ES-I3 (cell line): Measurements from ENCODE around the gene HYAL2.

ENCODE experiments used
- H3K36me3 ChIP-seq: 2 replicates; pipeline ENCODE4 v1.6.1; 2013; ENCODE audit warnings: mild to moderate bottlenecking, low read length, control low read depth, moderate library complexity; ENCODE audit not compliant: insufficient read depth
- H3K4me1 ChIP-seq: 2 replicates; pipeline ENCODE4 v1.6.1; 2013; ENCODE audit warnings: mild to moderate bottlenecking, control low read depth, low read length; ENCODE audit not compliant: insufficient read depth
- H3K9ac ChIP-seq: 2 replicates; pipeline ENCODE4 v1.6.1; 2013; ENCODE audit warnings: low read depth, mild to moderate bottlenecking, low read length, moderate library complexity
- H3K9me3 ChIP-seq: 2 replicates; pipeline ENCODE4 v1.6.1; 2013; ENCODE audit warnings: mild to moderate bottlenecking, low read length, moderate library complexity; ENCODE audit not compliant: control insufficient read depth, insufficient read depth

Gene HYAL2

DNA sequence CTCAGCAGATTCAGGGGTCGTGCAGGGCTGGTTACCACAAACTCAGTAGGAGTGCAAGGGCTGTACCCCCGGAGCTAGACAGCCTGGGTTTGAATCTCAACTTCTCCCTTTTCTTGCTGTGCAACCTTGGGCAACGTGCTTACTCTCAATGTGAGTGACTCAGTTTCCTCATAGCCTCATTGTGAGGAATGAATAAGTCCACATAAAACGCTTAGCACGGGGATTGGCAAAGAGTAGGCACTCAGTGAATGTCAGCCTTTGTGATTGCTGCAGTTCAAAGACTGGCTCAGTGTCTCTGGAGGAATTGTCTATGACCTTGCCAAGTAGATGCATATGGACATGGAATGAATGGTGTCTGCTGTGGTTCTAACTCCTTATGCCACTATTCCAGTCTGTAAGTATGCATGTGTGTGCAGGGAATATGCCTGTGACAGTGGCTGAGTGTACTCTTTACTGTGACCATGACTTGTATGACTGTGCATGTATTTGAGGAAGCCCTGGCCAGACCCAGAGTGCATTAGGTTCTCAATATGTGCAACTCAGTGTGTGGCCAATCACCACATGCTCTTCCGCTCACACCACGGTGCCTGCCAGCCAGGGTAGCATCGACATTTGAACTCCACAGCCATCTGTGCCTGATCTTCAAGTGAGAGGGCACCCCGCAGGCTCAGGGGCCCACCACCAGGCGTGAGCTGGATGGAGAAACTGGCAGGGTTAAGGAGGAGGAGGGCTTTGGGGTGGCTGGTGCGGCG lies 22.4 kb downstream of the HYAL2 start:
- Histone ChIP-seq H3K36me3 (no peaks in the 10 kb centered on the region), H3K9ac (peak overlapping the region; percentile 45), H3K4me1 (peaks cover 11% of the 10 kb centered on the region), H3K9me3 (no peaks in the 10 kb centered on the region)

DNA sequence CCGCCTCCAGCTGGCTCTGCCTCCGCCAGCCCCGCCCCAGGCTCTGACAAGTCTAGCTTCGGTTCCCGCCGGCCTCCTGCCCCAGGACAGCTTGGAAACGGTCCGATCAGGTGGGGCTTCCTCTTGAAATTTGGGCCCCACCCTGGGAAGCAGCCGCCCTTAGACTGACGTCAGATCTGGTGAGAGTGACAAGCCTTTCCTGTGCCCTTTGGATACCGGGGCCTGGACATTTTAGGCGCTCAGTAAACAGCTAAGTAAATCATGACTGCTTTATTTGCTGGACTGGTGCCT lies 23.0 kb downstream of the HYAL2 start:
- H3K36me3 ChIP-seq: no peaks in the 10 kb centered on the region
- H3K9me3 ChIP-seq: no peaks in the 10 kb centered on the region
- peak overlapping the region; percentile 45 for H3K9ac ChIP-seq
- peaks cover 11% of the 10 kb centered on the region for H3K4me1 ChIP-seq

- Histone ChIP-seq H3K36me3 (no peaks in the 10 kb centered on the region), H3K4me1 (peaks cover 11% of the 10 kb centered on the region), H3K9me3 (no peaks in the 10 kb centered on the region), H3K9ac (peak within 1 kb of the TSS; percentile 97)
Measured at GRCh38 chr3:50298836-50299637, 23.5 kb downstream of the HYAL2 start, which contains the start of the genes HYAL3 and NAA80. TSS of gene HYAL3 (minus strand) at chr3:50299405. CDS start at chr3:50295602, 3,803 bp downstream. TSS of gene NAA80 (minus strand) at chr3:50299405. CDS start at chr3:50297463, 1,942 bp downstream.

GRCh38 chr3:50297896-50298725 lies 24.4 kb downstream of the HYAL2 start:
- Histone ChIP-seq H3K36me3 (no peaks in the 10 kb centered on the region), H3K9ac (peak overlapping the region; percentile 97), H3K9me3 (no peaks in the 10 kb centered on the region), H3K4me1 (peaks cover 8% of the 10 kb centered on the region)

DNA sequence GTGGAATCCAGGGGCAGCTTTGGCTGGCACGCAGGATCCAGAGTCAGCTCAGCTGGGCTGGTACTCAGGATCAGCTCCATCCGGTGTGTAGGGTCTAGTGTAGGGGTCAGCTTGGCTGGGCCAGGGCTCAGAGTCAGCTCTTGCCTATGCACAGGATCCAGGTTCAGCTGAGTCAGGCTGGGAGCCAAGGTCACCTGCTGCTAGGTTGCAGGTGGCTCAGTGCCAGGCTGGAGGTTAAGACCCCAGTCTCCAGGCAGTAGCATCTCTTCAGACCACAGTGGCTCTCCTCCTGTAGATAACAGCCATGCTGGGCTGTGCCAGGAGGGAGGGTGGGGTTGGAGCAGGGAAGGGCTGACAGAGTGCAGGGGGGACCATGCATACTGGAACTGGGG lies 25.2 kb downstream of the HYAL2 start:
- no peak overlapping the region for H3K9ac ChIP-seq
- H3K4me1 ChIP-seq: peaks cover 7% of the 10 kb centered on the region
- no peaks in the 10 kb centered on the region for H3K36me3 ChIP-seq
- no peaks in the 10 kb centered on the region for H3K9me3 ChIP-seq

GRCh38 chr3:50296721-50297383 lies 25.7 kb downstream of the HYAL2 start:
- Histone ChIP-seq H3K9ac (no peak overlapping the region), H3K4me1 (peaks cover 7% of the 10 kb centered on the region), H3K9me3 (no peaks in the 10 kb centered on the region), H3K36me3 (no peaks in the 10 kb centered on the region)

- peaks cover 11% of the 10 kb centered on the region for H3K4me1 ChIP-seq
- no peaks in the 10 kb centered on the region for H3K36me3 ChIP-seq
- H3K9ac ChIP-seq: no peak overlapping the region
- no peaks in the 10 kb centered on the region for H3K9me3 ChIP-seq
Measured at GRCh38 chr3:50295553-50296431, 26.8 kb downstream of the HYAL2 start.

GRCh38 chr3:50294492-50295403 lies 27.8 kb downstream of the HYAL2 start:
- H3K4me1 ChIP-seq: peaks cover 4% of the 10 kb centered on the region; the same call in 1 of the 2 replicates
- peaks cover 8% of the 10 kb centered on the region; the same call in 1 of the 2 replicates for H3K36me3 ChIP-seq
- no peak overlapping the region for H3K9ac ChIP-seq
- no peaks in the 10 kb centered on the region for H3K9me3 ChIP-seq

DNA sequence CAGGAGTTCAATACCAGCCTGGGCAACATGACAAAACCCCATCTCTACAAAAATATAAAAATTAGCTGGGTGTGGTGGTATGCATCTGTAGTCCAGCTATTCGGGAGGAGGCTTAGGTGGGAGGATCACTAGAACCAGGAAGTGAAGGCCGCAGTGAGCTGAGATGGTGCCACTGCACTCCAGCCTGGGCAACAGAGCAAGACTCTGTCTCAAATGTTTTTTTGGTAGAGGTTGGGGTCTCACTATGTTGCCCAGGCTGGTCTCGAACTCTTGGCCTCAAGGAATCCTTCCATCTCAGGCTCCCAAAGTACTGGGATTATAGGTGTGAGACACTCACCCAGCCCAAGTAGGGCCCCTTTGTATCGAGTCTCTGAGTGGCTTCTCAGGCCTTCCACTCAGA lies 28.5 kb downstream of the HYAL2 start:
- H3K9me3 ChIP-seq: no peaks in the 10 kb centered on the region
- peaks cover 9% of the 10 kb centered on the region; the same call in 1 of the 2 replicates for H3K36me3 ChIP-seq
- H3K4me1 ChIP-seq: peaks cover 4% of the 10 kb centered on the region; the same call in 1 of the 2 replicates
- no peak overlapping the region for H3K9ac ChIP-seq

DNA sequence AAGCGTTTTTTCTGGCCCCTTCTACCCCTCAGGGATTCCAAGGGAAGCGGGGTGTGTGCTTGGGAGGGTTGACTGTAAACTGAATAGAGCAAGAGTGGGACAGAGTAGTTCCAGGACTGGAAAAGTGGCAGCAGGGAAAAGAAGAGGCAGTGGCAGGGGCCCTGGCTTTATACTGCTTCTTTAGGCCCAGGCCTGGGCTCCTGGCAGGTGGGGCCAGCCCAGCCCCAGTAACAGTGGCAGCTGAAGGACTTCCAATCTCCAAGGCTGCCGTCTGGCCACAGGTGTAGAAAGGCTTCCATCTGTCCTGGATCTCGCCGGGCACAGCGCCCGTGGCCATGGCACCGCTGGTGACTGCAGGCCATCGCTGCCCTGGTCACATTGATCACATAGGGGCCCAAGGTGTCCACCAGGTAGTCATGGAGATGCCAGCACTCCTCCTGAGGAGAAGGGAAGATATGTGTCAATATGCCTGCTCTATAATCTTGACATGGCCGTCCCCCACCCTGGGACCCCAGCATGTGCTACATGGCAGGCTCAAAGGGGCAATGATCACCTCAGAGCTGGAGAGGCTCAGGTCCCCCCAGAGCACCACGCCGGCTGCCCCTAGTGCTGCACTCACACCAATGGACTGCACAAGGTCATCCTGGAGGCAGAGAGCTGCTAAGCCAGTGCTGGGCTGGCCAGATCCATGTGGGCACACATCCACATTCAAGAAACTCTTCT lies 29.3 kb downstream of the HYAL2 start:
- Histone ChIP-seq H3K4me1 (peaks cover 4% of the 10 kb centered on the region; the same call in 1 of the 2 replicates), H3K36me3 (peaks cover 9% of the 10 kb centered on the region; the same call in 1 of the 2 replicates), H3K9ac (no peak overlapping the region), H3K9me3 (no peaks in the 10 kb centered on the region)

GRCh38 chr3:50292159-50293078 lies 30.1 kb downstream of the HYAL2 start, which contains the start of gene IFRD2:
TSS of gene IFRD2 (minus strand) at chr3:50292429. CDS start at chr3:50292274, 155 bp downstream.
- Histone ChIP-seq H3K4me1 (peaks cover 4% of the 10 kb centered on the region; the same call in 1 of the 2 replicates), H3K9me3 (no peaks in the 10 kb centered on the region), H3K36me3 (peaks cover 9% of the 10 kb centered on the region; the same call in 1 of the 2 replicates), H3K9ac (peak within 1 kb of the TSS; percentile 69)
